ENCODE measurements around the gene FCN3. TPM values are rescaled to one million over a fixed set of nuclear protein-coding genes. Genes with fewer than 3 reads are reported as not detected.

Gene FCN3
- total RNA-seq, 2 experiments from 2014 or later, result not detected

DNA sequence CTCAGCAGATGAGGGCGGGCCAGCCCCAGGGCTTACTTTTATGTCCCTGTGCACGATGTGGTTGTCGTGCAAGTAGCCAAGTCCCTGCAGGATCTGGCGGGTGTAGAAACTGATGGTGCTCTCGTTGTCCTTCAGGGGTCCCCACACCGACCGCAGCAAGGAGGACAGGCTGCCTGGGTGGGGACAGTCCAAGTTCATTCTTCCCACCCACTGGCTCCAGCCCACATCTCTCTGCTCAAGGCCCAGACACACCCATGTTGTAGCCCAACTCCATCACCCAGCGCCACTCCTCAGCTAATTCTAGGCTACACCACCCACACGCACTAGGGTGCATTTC lies 14.8 kb downstream of the FCN3 start:
- H3K27me3 Mint-ChIP-seq, result peaks cover 4% of the 10 kb centered on the region
- DNase-seq, result no peak
- H3K9me3 Mint-ChIP-seq, result no peaks in the 10 kb centered on the region
- peaks cover 4% of the 10 kb centered on the region for H3K36me3 Mint-ChIP-seq
- peak overlapping the region; percentile 68 for H3K4me3 Mint-ChIP-seq
- H3K4me1 Mint-ChIP-seq, result peaks cover 40% of the 10 kb centered on the region
- H3K27ac Mint-ChIP-seq, result no peak overlapping the region

GRCh38 chr1:27358928-27359313 lies 15.7 kb downstream of the FCN3 start:
- Mint-ChIP-seq H3K36me3 (peaks cover 4% of the 10 kb centered on the region), H3K4me3 (no peak overlapping the region)

DNA sequence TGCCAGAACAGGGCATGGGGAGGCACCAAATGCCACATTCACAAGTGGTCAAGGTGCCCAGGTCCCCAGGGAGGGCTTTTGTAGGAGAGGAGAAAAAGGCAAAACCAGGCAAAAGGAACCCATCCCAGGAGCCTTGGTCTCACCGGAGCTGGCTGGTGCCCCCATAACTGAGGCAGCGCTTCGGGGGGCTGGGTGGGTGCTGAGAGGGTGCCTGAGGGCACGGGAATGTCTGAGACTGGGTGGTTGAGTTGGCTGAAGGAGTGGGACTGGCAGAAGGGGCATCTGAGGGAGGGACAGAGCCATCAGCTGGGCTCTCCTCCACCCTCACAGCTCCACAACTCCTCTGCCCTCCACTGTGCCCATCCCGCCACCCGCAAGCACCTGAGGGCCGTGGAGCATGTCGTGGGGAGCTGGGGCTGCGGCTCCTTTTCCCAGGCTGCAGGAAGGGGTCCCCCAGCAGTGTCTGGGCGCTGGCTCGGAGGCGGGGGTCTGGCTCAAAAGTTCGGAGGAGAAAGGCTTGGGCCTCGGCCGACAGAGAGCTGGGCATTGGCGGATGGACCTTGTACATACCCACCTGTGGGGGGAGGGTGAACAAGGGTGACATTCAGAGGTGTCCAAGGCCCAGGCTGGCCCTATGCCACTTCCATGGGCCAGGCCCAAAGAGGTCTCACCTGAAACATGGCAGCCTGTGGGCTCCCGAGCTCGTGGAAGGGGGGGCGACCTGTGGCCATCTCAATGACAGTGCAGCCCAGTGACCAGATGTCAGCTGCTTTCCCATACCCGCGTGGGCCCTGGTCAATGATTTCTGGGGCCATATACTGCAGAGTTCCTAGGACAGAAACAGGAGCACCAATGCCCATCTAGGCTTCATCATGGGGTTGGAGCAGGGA lies 16.3 kb downstream of the FCN3 start:
- peaks cover 37% of the 10 kb centered on the region for H3K4me1 Mint-ChIP-seq
- no peak overlapping the region for H3K4me3 Mint-ChIP-seq
- no peaks in the 10 kb centered on the region for H3K9me3 Mint-ChIP-seq
- DNase-seq, result no peak
- H3K27ac Mint-ChIP-seq, result no peak overlapping the region
- H3K27me3 Mint-ChIP-seq, result peaks cover 4% of the 10 kb centered on the region
- H3K36me3 Mint-ChIP-seq, result peaks cover 4% of the 10 kb centered on the region

More at GRCh38 chr1:27358928-27359313, 15.7 kb downstream of the FCN3 start:
- Mint-ChIP-seq H3K4me1 (peaks cover 37% of the 10 kb centered on the region), H3K27ac (no peak overlapping the region), H3K9me3 (no peaks in the 10 kb centered on the region), H3K27me3 (peaks cover 4% of the 10 kb centered on the region)
- no peak for DNase-seq

DNA sequence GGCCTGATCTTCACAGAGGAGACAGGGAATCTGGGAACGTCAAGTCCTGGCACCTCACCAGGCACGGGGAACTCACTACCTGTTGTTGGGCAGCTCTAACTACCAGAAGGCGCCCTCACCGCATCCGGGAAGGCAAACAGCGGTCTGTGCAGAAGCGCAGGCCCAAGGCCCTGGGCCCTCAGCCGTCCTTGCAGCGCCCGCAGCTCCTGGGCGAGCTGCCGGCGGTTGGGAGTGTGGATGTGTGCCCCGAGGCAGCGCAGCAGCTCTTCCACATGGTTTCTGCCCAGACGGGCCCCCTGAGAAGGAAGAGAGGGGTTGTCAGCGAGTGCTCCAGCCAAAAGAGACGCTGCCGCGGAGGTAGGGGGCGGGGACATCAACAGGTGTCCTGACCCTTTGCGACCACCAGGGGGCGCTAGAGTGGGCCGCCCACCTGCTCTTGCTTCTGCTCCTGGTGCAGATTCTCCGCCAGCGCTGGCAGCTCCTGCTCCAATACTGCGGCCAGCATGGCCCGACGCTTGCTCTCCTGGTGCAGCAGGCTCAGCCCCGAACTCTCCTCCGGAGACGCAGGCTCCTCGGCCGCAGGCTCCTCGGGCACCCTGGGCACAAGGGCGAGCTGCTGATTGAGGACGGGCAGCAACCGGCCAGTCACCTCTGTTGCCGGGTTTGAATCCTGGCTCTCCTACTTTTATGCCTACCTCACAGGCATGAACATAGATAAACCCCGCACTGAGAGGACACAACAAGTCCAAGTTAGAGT lies 17.2 kb downstream of the FCN3 start:
- H3K4me3 Mint-ChIP-seq, result peak overlapping the region; percentile 65
- H3K27ac Mint-ChIP-seq, result peak overlapping the region; percentile 63

GRCh38 chr1:27356619-27357280 lies 17.9 kb downstream of the FCN3 start:
- DNase-seq, result peak; percentile 57
- H3K4me1 Mint-ChIP-seq, result peaks cover 37% of the 10 kb centered on the region
- peak overlapping the region; percentile 63 for H3K27ac Mint-ChIP-seq
- H3K4me3 Mint-ChIP-seq, result peak overlapping the region; percentile 65
- no peaks in the 10 kb centered on the region for H3K9me3 Mint-ChIP-seq
- peaks cover 4% of the 10 kb centered on the region for H3K36me3 Mint-ChIP-seq
- H3K27me3 Mint-ChIP-seq, result peaks cover 4% of the 10 kb centered on the region

More for the DNA sequence above, 17.2 kb downstream of the FCN3 start:
- Mint-ChIP-seq H3K4me1 (peaks cover 37% of the 10 kb centered on the region), H3K36me3 (peaks cover 4% of the 10 kb centered on the region), H3K27me3 (peaks cover 4% of the 10 kb centered on the region), H3K9me3 (no peaks in the 10 kb centered on the region)
- peak; percentile 83 for DNase-seq

GRCh38 chr1:27356277-27356618 lies 18.4 kb downstream of the FCN3 start:
- Mint-ChIP-seq H3K27me3 (peaks cover 4% of the 10 kb centered on the region), H3K36me3 (peaks cover 4% of the 10 kb centered on the region), H3K4me3 (no peak overlapping the region), H3K27ac (peak overlapping the region; percentile 5), H3K4me1 (peaks cover 37% of the 10 kb centered on the region), H3K9me3 (no peaks in the 10 kb centered on the region)
- DNase-seq, result no peak

GRCh38 chr1:27355683-27356082 lies 18.9 kb downstream of the FCN3 start:
- H3K36me3 Mint-ChIP-seq, result peaks cover 4% of the 10 kb centered on the region
- peaks cover 37% of the 10 kb centered on the region for H3K4me1 Mint-ChIP-seq
- peak overlapping the region; percentile 28 for H3K27ac Mint-ChIP-seq
- no peaks in the 10 kb centered on the region for H3K9me3 Mint-ChIP-seq
- no peak for DNase-seq
- no peak overlapping the region for H3K4me3 Mint-ChIP-seq
- peaks cover 4% of the 10 kb centered on the region for H3K27me3 Mint-ChIP-seq

DNA sequence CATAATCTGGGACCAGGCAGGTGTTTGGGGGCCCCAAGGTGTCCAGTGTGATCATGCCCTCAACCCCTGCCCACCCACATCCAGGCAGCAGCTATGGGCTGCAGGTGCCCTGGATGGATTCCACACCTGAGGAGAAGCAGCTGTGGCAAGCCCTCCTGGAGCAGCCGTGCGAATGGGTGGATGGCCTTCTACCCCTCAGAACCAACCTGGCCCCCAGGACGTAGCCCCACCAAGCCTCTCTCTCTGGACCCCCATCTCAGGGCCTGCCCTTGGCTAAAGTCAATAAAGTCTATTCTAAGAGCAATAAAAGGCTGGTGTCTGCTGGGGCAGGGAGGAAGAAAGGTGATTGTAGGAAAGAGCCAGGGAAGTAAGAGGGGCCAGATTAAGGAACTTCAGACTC lies 21.0 kb downstream of the FCN3 start:
- no peak for DNase-seq
- Mint-ChIP-seq H3K27me3 (no peaks in the 10 kb centered on the region), H3K4me1 (peaks cover 24% of the 10 kb centered on the region), H3K9me3 (no peaks in the 10 kb centered on the region), H3K4me3 (no peak overlapping the region), H3K36me3 (peaks cover 4% of the 10 kb centered on the region), H3K27ac (no peak overlapping the region)

DNA sequence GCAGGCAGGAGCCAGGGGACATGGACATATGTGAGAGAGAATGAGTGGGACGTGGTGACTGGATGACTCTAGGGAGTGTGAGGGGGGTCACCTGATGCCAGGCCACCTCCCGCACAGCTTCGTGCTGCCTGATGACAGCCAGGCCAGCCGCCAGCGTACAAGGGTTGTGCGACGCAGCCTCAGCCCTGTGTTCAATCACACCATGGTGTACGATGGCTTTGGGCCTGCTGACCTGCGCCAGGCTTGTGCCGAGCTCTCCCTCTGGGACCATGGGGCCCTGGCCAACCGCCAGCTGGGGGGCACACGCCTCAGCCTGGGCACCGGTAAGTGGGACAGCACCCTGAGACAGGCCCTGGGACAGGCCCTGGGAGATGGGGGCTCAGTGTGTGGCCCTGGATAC lies 21.5 kb downstream of the FCN3 start:
- peaks cover 23% of the 10 kb centered on the region for H3K4me1 Mint-ChIP-seq
- no peaks in the 10 kb centered on the region for H3K27me3 Mint-ChIP-seq
- no peak for DNase-seq
- H3K27ac Mint-ChIP-seq, result peak overlapping the region; percentile 34
- H3K4me3 Mint-ChIP-seq, result no peak overlapping the region
- H3K9me3 Mint-ChIP-seq, result no peaks in the 10 kb centered on the region
- H3K36me3 Mint-ChIP-seq, result peaks cover 4% of the 10 kb centered on the region

- no peak for DNase-seq
- Mint-ChIP-seq H3K27me3 (no peaks in the 10 kb centered on the region), H3K36me3 (peaks cover 4% of the 10 kb centered on the region), H3K27ac (no peak overlapping the region), H3K9me3 (no peaks in the 10 kb centered on the region), H3K4me1 (peaks cover 13% of the 10 kb centered on the region), H3K4me3 (no peak overlapping the region)
Observed at GRCh38 chr1:27351541-27352107, 23.0 kb downstream of the FCN3 start.

DNA sequence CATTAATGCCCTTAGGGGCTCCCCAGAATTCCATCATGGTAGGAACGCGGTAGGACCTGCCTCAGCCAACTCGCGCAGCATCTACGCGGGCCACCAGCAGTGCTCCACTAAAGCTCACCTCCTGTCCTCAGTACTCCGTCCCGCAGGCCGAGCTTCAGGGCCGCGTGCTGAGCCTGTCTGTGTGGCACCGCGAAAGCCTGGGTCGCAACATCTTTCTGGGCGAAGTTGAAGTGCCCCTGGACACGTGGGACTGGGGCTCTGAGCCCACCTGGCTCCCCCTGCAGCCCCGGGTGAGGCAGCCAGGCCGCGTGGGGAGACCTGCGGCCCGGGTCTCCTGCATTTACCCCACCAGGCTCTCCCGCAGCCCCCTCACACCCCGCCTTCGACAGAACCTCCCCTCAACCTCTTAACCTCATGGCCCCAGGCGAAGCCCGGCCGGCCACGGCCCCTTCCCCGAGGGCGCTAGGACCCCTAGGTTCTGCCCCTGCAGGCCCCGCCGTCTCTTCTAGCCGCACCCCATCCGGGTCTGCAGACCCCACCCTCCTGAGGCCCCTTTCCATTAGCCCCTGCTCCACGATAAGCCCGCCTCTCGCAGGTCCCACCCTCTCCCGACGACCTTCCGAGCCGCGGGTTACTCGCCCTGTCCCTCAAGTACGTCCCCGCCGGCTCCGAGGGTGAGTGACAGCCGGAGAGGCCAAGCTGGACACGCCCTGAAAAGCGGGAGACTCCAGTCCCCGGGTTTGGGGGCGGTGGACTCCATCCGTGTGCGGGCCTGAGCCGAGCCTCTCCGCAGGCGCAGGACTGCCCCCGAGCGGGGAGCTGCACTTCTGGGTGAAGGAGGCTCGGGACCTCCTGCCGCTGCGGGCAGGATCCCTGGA lies 23.7 kb downstream of the FCN3 start:
- H3K27me3 Mint-ChIP-seq, result no peaks in the 10 kb centered on the region
- peaks cover 8% of the 10 kb centered on the region for H3K4me1 Mint-ChIP-seq
- H3K9me3 Mint-ChIP-seq, result no peaks in the 10 kb centered on the region
- DNase-seq, result no peak
- H3K4me3 Mint-ChIP-seq, result no peak overlapping the region
- no peak overlapping the region for H3K27ac Mint-ChIP-seq
- peaks cover 7% of the 10 kb centered on the region for H3K36me3 Mint-ChIP-seq

- H3K36me3 Mint-ChIP-seq, result peaks cover 3% of the 10 kb centered on the region
Observed at GRCh38 chr1:27349784-27350662, 24.6 kb downstream of the FCN3 start.

More at GRCh38 chr1:27349784-27350662, 24.6 kb downstream of the FCN3 start:
- Mint-ChIP-seq H3K4me3 (no peak overlapping the region), H3K9me3 (no peaks in the 10 kb centered on the region), H3K4me1 (peaks cover 2% of the 10 kb centered on the region), H3K27ac (no peak overlapping the region), H3K27me3 (no peaks in the 10 kb centered on the region)
- peak; percentile 43 for DNase-seq

Data from activated naive CD8-positive, alpha-beta T cell treated with anti-CD3 and anti-CD28 coated beads for 36 hours (primary cell).